K562 (cell line): Measurements from ENCODE around the gene CD74. TPM values are rescaled to one million over a fixed set of nuclear protein-coding genes. Genes with fewer than 3 reads are reported as not detected.
A peak's percentile ranks its signal among the peaks of the same experiment; 100 is the strongest.

Source experiments
- ATAC-seq: fragments of 200-7000 bp; cut with Tn5 transposase; 3 replicates; pipeline ENCODE4 v1.9.1; 2020; ENCODE audit warnings: moderate library complexity
- BruUV-seq: library from RNA; stranded (reverse); fragments of 400-500 nt; replicated peaks from 2 replicates; lab custom pipeline; 2021; lab: Mats Ljungman, UMichigan
- CTCF ChIA-PET: fragments of 300-600 bp; formaldehyde crosslinking; extraction: SDS; loops from one replicate; lab custom pipeline; 2021; ENCODE audit warnings: low intra/inter-chr PET ratio; lab: Yijun Ruan, JAX
- POLR2A ChIA-PET: fragments of 300-600, 350-650 bp; sonication (Branson Sonifier 250); formaldehyde crosslinking; extraction: SDS; loops from one replicate; lab custom pipeline; 2021; ENCODE audit warnings: antibody characterized with exemption, inconsistent platforms; lab: Yijun Ruan, JAX
- DNase-seq, 4 experiments: peaks; one replicate each; pipeline versions ENCODE4 v3.0.0 to v3.0.0-alpha.2; 2011 to 2018; ENCODE audit warnings: low spot score in 3 of 4, mixed read lengths in 3 of 4; ENCODE audit errors: extremely low read depth in 1 of 4
- FAIRE-seq: peaks from 2 replicates; lab custom pipeline; 2011; peaks lifted over from hg19 to GRCh38; lab: Jason Lieb, UNC
- H2AFZ ChIP-seq: 2 replicates; pipeline ENCODE4 v1.6.0; 2011; ENCODE audit warnings: low read depth, low read length, control low read depth, inconsistent platforms
- H3K27ac ChIP-seq: fragments of 200-600 bp; 3 replicates; pipeline ENCODE4 v1.8.0; 2011; ENCODE audit warnings: low read depth, mild to moderate bottlenecking, control low read depth, inconsistent platforms, low read length, moderate library complexity, mixed read lengths; ENCODE audit errors: extremely low read depth
- H3K27me3 ChIP-seq, 2 experiments: fragments of 300-600 bp in 1 of 2; 2 replicates in 1 of 2; 3 replicates in 1 of 2; pipeline versions ENCODE4 v1.6.0 to v1.8.0; 2011; ENCODE audit warnings: inconsistent platforms in 2 of 2, low read length in 2 of 2, mild to moderate bottlenecking in 1 of 2, mixed read lengths in 1 of 2, moderate library complexity in 1 of 2; ENCODE audit not compliant: control insufficient read depth in 2 of 2, insufficient read depth in 2 of 2
- H3K36me3 ChIP-seq: fragments of 300-600 bp; 3 replicates; pipeline ENCODE4 v1.8.0; 2011; ENCODE audit warnings: mild to moderate bottlenecking, low read length, inconsistent platforms; ENCODE audit not compliant: control insufficient read depth, insufficient read depth
- H3K4me1 ChIP-seq, 2 experiments: fragments of 200-600 bp in 1 of 2; replicated peaks in 1 of 2; 2 replicates in 1 of 2; 3 replicates in 1 of 2; pipeline versions ENCODE4 v1.5.1 to v1.8.0; 2011; ENCODE audit warnings: inconsistent platforms in 2 of 2, low read length in 2 of 2, mild to moderate bottlenecking in 1 of 2, mixed read lengths in 1 of 2, moderate library complexity in 1 of 2; ENCODE audit not compliant: control insufficient read depth in 2 of 2, insufficient read depth in 2 of 2
- H3K4me2 ChIP-seq: 2 replicates; pipeline ENCODE4 v1.6.1; 2011; ENCODE audit warnings: low read length, control low read depth, inconsistent platforms, mixed read lengths; ENCODE audit not compliant: insufficient read depth
- H3K4me3 ChIP-seq: fragments of 200-600 bp; sonication (generic), shearing (Covaris generic); 2 replicates; pipeline ENCODE4 v1.5.1; 2016; ENCODE audit warnings: control low read depth, inconsistent platforms
- H3K79me2 ChIP-seq: fragments of 200-600 bp; 3 replicates; pipeline ENCODE4 v1.8.0; 2011; ENCODE audit warnings: low read length, inconsistent platforms; ENCODE audit not compliant: control insufficient read depth, insufficient read depth
- H3K9ac ChIP-seq, 2 experiments: 2 replicates each; pipeline versions ENCODE4 v1.6.0 to v1.6.1; 2011; ENCODE audit warnings: low read depth in 2 of 2, low read length in 2 of 2, control low read depth in 1 of 2, inconsistent platforms in 1 of 2, mild to moderate bottlenecking in 1 of 2, mixed read lengths in 1 of 2; ENCODE audit not compliant: insufficient read depth in 1 of 2
- H3K9me1 ChIP-seq: one replicate; pipeline ENCODE4 v1.6.0; 2011; ENCODE audit warnings: inconsistent platforms, mild to moderate bottlenecking, low read length, moderate library complexity; ENCODE audit not compliant: control insufficient read depth, insufficient read depth
- H3K9me3 ChIP-seq: replicated peaks from 2 replicates; pipeline ENCODE4 v1.5.1; 2011; ENCODE audit warnings: low read depth, low read length, inconsistent platforms; ENCODE audit not compliant: control insufficient read depth, insufficient read depth
- H4K20me1 ChIP-seq: replicated peaks from 2 replicates; pipeline ENCODE4 v1.6.1; 2011; ENCODE audit warnings: low read length, inconsistent platforms, mixed read lengths; ENCODE audit not compliant: control insufficient read depth, insufficient read depth
- BCL6 ChIP-seq: fragments of 250-450 bp; sonication (Bioruptor Pico); IDR thresholded peaks from 2 replicates; pipeline ENCODE4 v1.4.0; 2020
- EWSR1 ChIP-seq: fragments of 450-650 bp; IDR thresholded peaks from 2 replicates; pipeline ENCODE4 v1.6.1; 2018; ENCODE audit warnings: borderline replicate concordance, mild to moderate bottlenecking, low read depth, moderate library complexity; ENCODE audit not compliant: partially characterized antibody
- FIP1L1 ChIP-seq: fragments of 200-400 bp; formaldehyde crosslinking; IDR thresholded peaks from 2 replicates; pipeline ENCODE4 v1.6.1; 2018; ENCODE audit warnings: mild to moderate bottlenecking, low read depth, low read length; ENCODE audit not compliant: poor library complexity, severe bottlenecking
- FOXJ3 ChIP-seq: sonication (generic); formaldehyde crosslinking; IDR thresholded peaks from 2 replicates; pipeline ENCODE4 v1.4.0; 2020; ENCODE audit warnings: mild to moderate bottlenecking, missing genetic modification reagents
- GATAD2B ChIP-seq: fragments of 450-650 bp; IDR thresholded peaks from 2 replicates; pipeline ENCODE4 v1.6.1; 2017; ENCODE audit warnings: mild to moderate bottlenecking, borderline replicate concordance
- MEF2D ChIP-seq: conservative IDR thresholded peaks from 2 replicates; pipeline ENCODE4 v1.6.1; 2016; ENCODE audit warnings: low read depth, missing genetic modification characterization, missing compliant biosample characterization
- NFRKB ChIP-seq: fragments of 450-650 bp; IDR thresholded peaks from 2 replicates; pipeline ENCODE4 v1.6.1; 2016; ENCODE audit warnings: low read depth
- NR3C1 ChIP-seq: sonication (generic); formaldehyde crosslinking; IDR thresholded peaks from 2 replicates; pipeline ENCODE4 v1.8.1; 2022; ENCODE audit warnings: missing genetic modification reagents
- PHF21A ChIP-seq: fragments of 450-650 bp; IDR thresholded peaks from 2 replicates; pipeline ENCODE4 v1.6.1; 2017; ENCODE audit warnings: low read depth, borderline replicate concordance
- POLR2AphosphoS5 ChIP-seq: IDR thresholded peaks from 2 replicates; pipeline ENCODE4 v1.6.1; 2011; ENCODE audit warnings: mild to moderate bottlenecking, low read depth, low read length, moderate library complexity; ENCODE audit not compliant: control insufficient read depth, insufficient read depth
- ZBED1 ChIP-seq: IDR thresholded peaks from 2 replicates; pipeline ENCODE4 v1.6.1; 2014
- ZNF253 ChIP-seq: fragments of 250-450 bp; sonication (Bioruptor Pico); conservative IDR thresholded peaks from 2 replicates; pipeline ENCODE4 v1.6.1; 2021; ENCODE audit warnings: mild to moderate bottlenecking
- ZNF274 ChIP-seq: IDR thresholded peaks from 2 replicates; pipeline ENCODE4 v1.6.1; 2011; ENCODE audit warnings: low read depth, mild to moderate bottlenecking, low read length, moderate library complexity, borderline replicate concordance
- WGBS: fragments of 100-300 bp; shearing (Covaris generic); methylation state at CpG from one replicate; pipeline ENCODE4 v1.1.6; 2016; ENCODE audit warnings: low coverage, mixed read lengths; ENCODE audit not compliant: insufficient coverage; ENCODE audit errors: missing lambda C conversion rate; 5-methylcytosine and 5-hydroxymethylcytosine counted together
- in situ Hi-C: fragments of 300-500 bp; cut with MboI; formaldehyde crosslinking; loops from 4 replicates; pipeline ENCODE4 v1.15.0; 2018; ENCODE audit warnings: inconsistent platforms, mixed read lengths
- intact Hi-C: fragments of 100-400 bp; cut with micrococcal nuclease; formaldehyde crosslinking; loops from 2 replicates; pipeline ENCODE4 v1.14.2; 2022
- polyA plus RNA-seq, 8 experiments: library from polyadenylated mRNA; depleted of rRNA in 4 of 8; stranded (reverse) in 5 of 8; unstranded in 3 of 8; fragments of >200 nt; fragmentation: Nextera tagmentation in 2 of 8; fragmentation: Illumina TruSeq in 1 of 8; extraction: Ambion mirVana in 2 of 8; extraction: Trizol in 1 of 8; gene quantifications; 2 replicates each; pipeline versions ENCODE4 v1.2.1 to v1.2.3, GENCODE V29; 2011 to 2014; ENCODE audit warnings: inconsistent platforms in 1 of 8, missing spikeins in 1 of 8
- total RNA-seq, 7 experiments: library from RNA; depleted of rRNA in 6 of 7; stranded (reverse); fragments of >200 nt in 6 of 7; fragmentation: Illumina TruSeq in 2 of 7; extraction: Trizol in 2 of 7; gene quantifications; 2 replicates each; pipeline versions ENCODE4 v1.2.1 to v1.2.3, GENCODE V29; 2011 to 2021; ENCODE audit warnings: low replicate concordance in 1 of 7
- TF ChIP-seq, protein P1 (sequence below): sonication (generic); formaldehyde crosslinking; IDR thresholded peaks from 2 replicates; pipeline ENCODE4 v1.8.1; 2023; ENCODE audit warnings: mild to moderate bottlenecking, missing genetic modification reagents, moderate library complexity
- TF ChIP-seq, protein P2 (sequence below): fragments of 450-650 bp; IDR thresholded peaks from 2 replicates; pipeline ENCODE4 v1.6.1; 2016; ENCODE audit warnings: missing biosample characterization, missing genetic modification characterization

CD74 gene
- total and polyA plus RNA-seq, 9 of the 15 experiments (the other 6 are each of a cell fraction or from before 2014, with no cell fraction given) = 0.07 to 4.8 (median 0.32) TPM

DNA sequence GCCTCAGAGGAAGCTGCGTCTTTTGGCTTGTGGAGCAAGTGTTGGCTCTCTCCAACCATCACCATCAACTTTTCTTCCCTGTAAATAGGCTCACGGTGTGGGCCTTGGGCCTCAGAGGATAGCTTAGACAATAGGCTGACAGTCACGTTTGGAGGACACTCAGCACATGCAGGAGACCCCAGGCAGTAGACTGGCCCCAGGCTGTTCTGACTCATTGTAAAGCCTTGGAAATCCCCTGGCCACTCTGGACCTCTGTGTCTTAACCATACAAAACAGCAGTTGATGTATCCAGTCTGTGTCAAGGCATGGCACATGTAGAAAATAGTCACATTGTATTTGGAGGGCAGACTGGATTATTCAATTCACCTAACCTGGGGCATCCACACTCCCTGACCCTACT, 18.6 kb downstream of the CD74 start:
- in situ Hi-C loops = no loop called here
- Histone ChIP-seq H3K27me3 (no peaks in the 10 kb centered on the region), H2AFZ (no peak overlapping the region), H3K9me1 (peaks cover 5% of the 10 kb centered on the region), H4K20me1 (peaks cover 4% of the 10 kb centered on the region; the same call in 1 of the 2 replicates), H3K9me3 (no peaks in the 10 kb centered on the region), H3K4me1 (no peaks in the 10 kb centered on the region), H3K36me3 (peaks cover 97% of the 10 kb centered on the region), H3K27ac (no peak overlapping the region), H3K4me2 (no peak overlapping the region), H3K9ac (no peak overlapping the region), H3K4me3 (no peak overlapping the region), H3K79me2 (no peaks in the 10 kb centered on the region)
- ChIA-PET CTCF (interaction anchor here (1.7 kb wide), 1 partner anchor 42 kb away, joined by 7 read pairs; no protein-coding TSS in a partner anchor), POLR2A (interaction anchor here (0.5 to 1.4 kb wide), 4 partner anchors 12 to 222 kb away, joined by 3 read pairs; no protein-coding TSS in a partner anchor)
- DNase-seq (no peak), FAIRE-seq (no peak), ATAC-seq (no peak)
- intact Hi-C loops = no loop called here
- BruUV-seq = no TSS peak
- WGBS = 69% methylated on average over 3 of the region's 3 CpGs
- no peak for TF ChIP-seq ZNF253 (CRISPR knock-in tag)
- TF ChIP-seq POLR2AphosphoS5 = 0 out of 2 replicates have a peak, but pooled peaks have one; percentile 15
- TF ChIP-seq, all 486 proteins: peak for 1

DNA sequence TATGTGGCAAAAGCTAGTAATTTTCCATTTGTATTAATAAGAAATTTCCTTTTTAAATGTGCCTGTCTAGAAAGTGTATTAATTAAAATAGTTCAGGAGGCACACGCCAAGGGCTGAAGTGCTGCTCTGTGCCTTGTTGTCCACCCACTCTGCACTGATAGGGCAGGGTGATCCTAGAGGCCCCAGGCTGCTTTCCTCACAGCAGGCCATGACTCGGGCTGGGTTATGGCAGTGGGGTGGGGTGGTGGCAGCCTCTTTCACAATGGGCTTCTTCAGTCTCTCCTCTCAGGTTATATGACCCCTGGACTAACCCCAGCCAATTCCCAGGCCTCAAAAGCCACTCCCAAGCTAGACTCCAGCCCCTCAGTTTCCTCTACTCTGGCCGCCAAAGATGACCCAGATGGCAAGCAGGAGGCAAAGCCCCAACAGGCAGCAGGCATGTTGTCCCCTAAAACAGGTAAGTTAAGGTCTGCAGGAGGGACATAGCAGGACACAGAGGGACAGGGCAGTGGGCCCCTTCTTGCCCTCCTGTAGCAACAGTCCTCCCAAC, 19.5 kb downstream of the CD74 start:
- H3K79me2 ChIP-seq = no peaks in the 10 kb centered on the region
- no peaks in the 10 kb centered on the region for H3K27me3 ChIP-seq
- no TSS peak for BruUV-seq
- H3K36me3 ChIP-seq = peaks cover 97% of the 10 kb centered on the region
- DNase-seq (no peak), ATAC-seq (no peak), FAIRE-seq (no peak)
- H3K4me2 ChIP-seq = no peak overlapping the region
- POLR2A ChIA-PET = no interaction called here
- in situ Hi-C loops = no loop called here
- H3K9me1 ChIP-seq = no peaks in the 10 kb centered on the region
- no peaks in the 10 kb centered on the region for H3K9me3 ChIP-seq
- CTCF ChIA-PET = interaction anchor here (1.7 kb wide), 1 partner anchor 43 kb away, joined by 7 read pairs; no protein-coding TSS in a partner anchor
- WGBS = 87% methylated on average over 3 of the region's 3 CpGs
- H2AFZ ChIP-seq = no peak overlapping the region
- 0 out of 2 replicates have a peak, but pooled peaks cover 4% of the 10 kb centered on the region for H4K20me1 ChIP-seq
- no peak overlapping the region for H3K27ac ChIP-seq
- no peak overlapping the region for H3K4me3 ChIP-seq
- H3K9ac ChIP-seq = no peak overlapping the region
- intact Hi-C loops = no loop called here
- H3K4me1 ChIP-seq = no peaks in the 10 kb centered on the region
- TF ChIP-seq BCL6 (CRISPR knock-in tag) = no peak
- TF ChIP-seq FOXJ3 = no peak
- TF ChIP-seq, protein P1, sequence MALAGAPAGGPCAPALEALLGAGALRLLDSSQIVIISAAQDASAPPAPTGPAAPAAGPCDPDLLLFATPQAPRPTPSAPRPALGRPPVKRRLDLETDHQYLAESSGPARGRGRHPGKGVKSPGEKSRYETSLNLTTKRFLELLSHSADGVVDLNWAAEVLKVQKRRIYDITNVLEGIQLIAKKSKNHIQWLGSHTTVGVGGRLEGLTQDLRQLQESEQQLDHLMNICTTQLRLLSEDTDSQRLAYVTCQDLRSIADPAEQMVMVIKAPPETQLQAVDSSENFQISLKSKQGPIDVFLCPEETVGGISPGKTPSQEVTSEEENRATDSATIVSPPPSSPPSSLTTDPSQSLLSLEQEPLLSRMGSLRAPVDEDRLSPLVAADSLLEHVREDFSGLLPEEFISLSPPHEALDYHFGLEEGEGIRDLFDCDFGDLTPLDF (CRISPR knock-in tag) = no peak
- TF ChIP-seq NR3C1 (CRISPR knock-in tag) = no peak
- TF ChIP-seq, protein P2, sequence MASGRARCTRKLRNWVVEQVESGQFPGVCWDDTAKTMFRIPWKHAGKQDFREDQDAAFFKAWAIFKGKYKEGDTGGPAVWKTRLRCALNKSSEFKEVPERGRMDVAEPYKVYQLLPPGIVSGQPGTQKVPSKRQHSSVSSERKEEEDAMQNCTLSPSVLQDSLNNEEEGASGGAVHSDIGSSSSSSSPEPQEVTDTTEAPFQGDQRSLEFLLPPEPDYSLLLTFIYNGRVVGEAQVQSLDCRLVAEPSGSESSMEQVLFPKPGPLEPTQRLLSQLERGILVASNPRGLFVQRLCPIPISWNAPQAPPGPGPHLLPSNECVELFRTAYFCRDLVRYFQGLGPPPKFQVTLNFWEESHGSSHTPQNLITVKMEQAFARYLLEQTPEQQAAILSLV = no peak
- TF ChIP-seq EWSR1 = no peak
- no peak for TF ChIP-seq ZNF274
- TF ChIP-seq MEF2D (tag) = no peak
- TF ChIP-seq FIP1L1 = no peak
- TF ChIP-seq NFRKB = no peak
- TF ChIP-seq PHF21A = no peak
- TF ChIP-seq ZBED1 = no peak
- TF ChIP-seq GATAD2B = no peak
